ENCODE results near the gene TTYH2.

TTYH2 gene

GRCh38 chr17:74219576-74220133 lies 6.3 kb downstream of the TTYH2 start:
- TF ChIP-seq CTCF (IDR thresholded peaks at IDR 0.05; ENCODE audit: insufficient read depth, low read depth, low read length, missing control alignments) = no peak
- H3K4me3 ChIP-seq (ENCODE audit: low read length) = no peak overlapping the region
- no peak for DNase-seq (ENCODE audit: low read depth)

GRCh38 chr17:74220219-74220618 lies 6.8 kb downstream of the TTYH2 start:
- DNase-seq (ENCODE audit: low read depth) = no peak
- H3K4me3 ChIP-seq (ENCODE audit: low read length) = no peak overlapping the region
- no peak for TF ChIP-seq CTCF (IDR thresholded peaks at IDR 0.05; ENCODE audit: insufficient read depth, low read depth, low read length, missing control alignments)

GRCh38 chr17:74220946-74221818 lies 7.8 kb downstream of the TTYH2 start:
- no peak for TF ChIP-seq CTCF (IDR thresholded peaks at IDR 0.05; ENCODE audit: insufficient read depth, low read depth, low read length, missing control alignments)
- DNase-seq (ENCODE audit: low read depth) = no peak
- no peak overlapping the region for H3K4me3 ChIP-seq (ENCODE audit: low read length)

DNA sequence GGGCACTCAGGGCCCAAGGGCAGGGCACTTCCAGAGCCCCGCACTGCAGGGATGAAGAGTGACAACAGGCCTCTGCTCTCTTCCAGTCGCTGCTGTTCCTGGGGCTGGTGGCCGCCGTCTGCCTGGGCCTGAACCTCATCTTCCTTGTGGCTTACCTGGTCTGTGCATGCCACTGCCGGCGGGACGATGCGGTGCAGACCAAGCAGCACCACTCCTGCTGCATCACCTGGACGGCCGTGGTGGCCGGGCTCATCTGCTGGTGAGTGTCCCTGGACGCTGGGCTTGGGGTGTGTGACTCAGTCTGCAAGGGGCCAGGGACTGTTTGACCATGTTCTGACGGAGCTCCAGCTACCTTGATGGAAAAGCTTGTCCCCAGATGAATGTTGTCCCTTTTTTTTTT lies 9.0 kb downstream of the TTYH2 start:
- TF ChIP-seq CTCF (IDR thresholded peaks at IDR 0.05; ENCODE audit: insufficient read depth, low read depth, low read length, missing control alignments) = no peak
- DNase-seq (ENCODE audit: low read depth) = no peak
- H3K4me3 ChIP-seq (ENCODE audit: low read length) = no peak overlapping the region

DNA sequence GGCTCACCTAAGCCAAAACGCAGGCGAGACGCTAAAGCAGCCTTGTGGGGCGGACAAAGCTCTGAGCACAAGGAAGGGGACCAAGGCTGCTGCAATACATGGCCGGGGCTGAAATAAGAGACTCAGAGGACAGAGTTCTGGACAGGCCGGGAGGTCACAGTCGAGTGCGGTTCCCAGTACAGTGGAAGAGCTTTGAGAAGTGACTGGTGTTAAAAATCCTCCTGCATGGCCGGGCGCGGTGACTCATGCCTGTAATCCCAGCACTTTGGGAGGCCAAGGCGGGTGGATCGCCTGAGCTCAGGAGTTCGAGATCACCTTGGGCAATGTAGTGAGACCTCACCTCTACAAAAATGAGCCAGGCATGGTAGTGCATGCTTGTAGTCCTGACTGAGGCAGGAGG lies 10.5 kb downstream of the TTYH2 start:
- no peak overlapping the region for H3K4me3 ChIP-seq (ENCODE audit: low read length)
- no peak for DNase-seq (ENCODE audit: low read depth)
- no peak for TF ChIP-seq CTCF (IDR thresholded peaks at IDR 0.05; ENCODE audit: insufficient read depth, low read depth, low read length, missing control alignments)

- H3K4me3 ChIP-seq (ENCODE audit: low read length) = no peak overlapping the region
- DNase-seq (ENCODE audit: low read depth) = no peak
- TF ChIP-seq CTCF (IDR thresholded peaks at IDR 0.05; ENCODE audit: insufficient read depth, low read depth, low read length, missing control alignments) = no peak
Measured at GRCh38 chr17:74224959-74225725, 11.8 kb downstream of the TTYH2 start.
